GM12865 (cell line): ENCODE data around the gene YARS1.
"Not testable (repeated sequence)": the region's sequence is repeated elsewhere in the genome, so short reads cannot be mapped to it uniquely, and the experiment has no call there.

Experiments used
- DNase-seq: peaks from one replicate; pipeline ENCODE4 v3.0.0; 2010; ENCODE audit warnings: low read depth
- H3K4me3 ChIP-seq: 2 replicates; pipeline ENCODE4 v1.5.1; 2011; ENCODE audit warnings: mild to moderate bottlenecking, low read depth, low read length, control low read depth
- TF ChIP-seq, protein P1 (sequence below): IDR thresholded peaks from 2 replicates; pipeline ENCODE4 v1.5.1; 2011; ENCODE audit warnings: low read length, control low read depth, low read depth, inconsistent platforms; ENCODE audit not compliant: insufficient read depth; ENCODE audit errors: missing control alignments

The YARS1 gene

DNA sequence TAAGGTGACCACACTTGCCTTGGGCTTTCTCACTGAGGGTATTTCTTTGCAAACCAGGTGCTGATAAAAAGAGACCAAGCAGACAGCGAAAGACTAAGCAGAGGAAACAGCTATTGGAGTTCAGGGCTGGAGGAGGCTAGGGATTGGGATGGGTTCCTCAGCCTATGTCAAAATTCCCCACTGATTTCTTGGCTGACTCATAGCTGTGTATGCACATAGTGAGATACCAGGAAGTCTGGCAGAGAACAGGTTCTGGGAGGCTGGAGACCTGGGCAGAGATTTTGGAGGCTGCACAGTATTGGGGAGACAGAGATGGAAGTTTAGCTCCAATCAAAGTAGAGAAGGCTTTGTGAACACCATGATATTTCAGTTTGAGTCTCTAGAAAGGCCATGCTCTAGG lies 25.3 kb downstream of the YARS1 start:
- no peak for DNase-seq
- TF ChIP-seq, protein P1, sequence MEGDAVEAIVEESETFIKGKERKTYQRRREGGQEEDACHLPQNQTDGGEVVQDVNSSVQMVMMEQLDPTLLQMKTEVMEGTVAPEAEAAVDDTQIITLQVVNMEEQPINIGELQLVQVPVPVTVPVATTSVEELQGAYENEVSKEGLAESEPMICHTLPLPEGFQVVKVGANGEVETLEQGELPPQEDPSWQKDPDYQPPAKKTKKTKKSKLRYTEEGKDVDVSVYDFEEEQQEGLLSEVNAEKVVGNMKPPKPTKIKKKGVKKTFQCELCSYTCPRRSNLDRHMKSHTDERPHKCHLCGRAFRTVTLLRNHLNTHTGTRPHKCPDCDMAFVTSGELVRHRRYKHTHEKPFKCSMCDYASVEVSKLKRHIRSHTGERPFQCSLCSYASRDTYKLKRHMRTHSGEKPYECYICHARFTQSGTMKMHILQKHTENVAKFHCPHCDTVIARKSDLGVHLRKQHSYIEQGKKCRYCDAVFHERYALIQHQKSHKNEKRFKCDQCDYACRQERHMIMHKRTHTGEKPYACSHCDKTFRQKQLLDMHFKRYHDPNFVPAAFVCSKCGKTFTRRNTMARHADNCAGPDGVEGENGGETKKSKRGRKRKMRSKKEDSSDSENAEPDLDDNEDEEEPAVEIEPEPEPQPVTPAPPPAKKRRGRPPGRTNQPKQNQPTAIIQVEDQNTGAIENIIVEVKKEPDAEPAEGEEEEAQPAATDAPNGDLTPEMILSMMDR, result no peak
- no peak overlapping the region for H3K4me3 ChIP-seq

DNA sequence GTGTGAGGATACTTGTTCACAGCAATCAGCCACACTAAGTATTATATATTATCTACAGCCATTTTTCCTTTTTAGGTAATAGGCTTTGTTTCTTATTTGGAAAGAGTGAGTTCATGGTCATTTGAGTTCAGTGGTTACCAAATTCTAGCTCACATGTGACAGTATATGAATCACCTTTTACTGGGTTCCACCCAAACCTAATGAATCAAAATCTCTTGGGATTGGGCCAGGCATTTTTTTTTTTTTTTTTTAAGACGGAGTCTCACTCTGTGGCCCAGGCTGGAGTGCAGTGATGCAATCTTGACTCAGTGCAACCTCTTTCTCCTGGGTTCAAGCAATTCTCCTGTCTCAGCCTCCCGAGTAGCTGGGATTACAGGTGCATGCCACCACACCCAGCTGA lies 27.8 kb downstream of the YARS1 start:
- H3K4me3 ChIP-seq, DNase-seq: not testable (repeated sequence)

DNA sequence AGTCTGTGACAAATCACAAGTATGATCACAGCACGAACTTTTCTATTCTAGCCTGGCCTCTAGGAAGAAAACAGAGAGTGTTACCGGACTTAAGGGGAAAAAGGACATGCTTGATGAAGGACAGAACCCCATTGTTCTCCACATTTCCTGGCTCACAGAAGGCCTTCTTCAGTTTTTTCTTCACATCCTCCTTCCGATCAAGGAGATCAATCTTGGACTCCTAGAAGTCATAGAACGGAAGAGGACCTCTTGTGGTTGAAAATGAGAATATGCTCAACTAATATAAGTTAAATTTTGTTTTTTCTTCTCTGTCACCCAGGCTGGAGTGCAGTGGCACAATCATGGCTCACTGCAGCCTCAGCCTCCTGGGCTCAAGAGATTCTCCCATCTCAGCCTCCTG lies 30.3 kb downstream of the YARS1 start:
- DNase-seq, result peak; percentile 63

DNA sequence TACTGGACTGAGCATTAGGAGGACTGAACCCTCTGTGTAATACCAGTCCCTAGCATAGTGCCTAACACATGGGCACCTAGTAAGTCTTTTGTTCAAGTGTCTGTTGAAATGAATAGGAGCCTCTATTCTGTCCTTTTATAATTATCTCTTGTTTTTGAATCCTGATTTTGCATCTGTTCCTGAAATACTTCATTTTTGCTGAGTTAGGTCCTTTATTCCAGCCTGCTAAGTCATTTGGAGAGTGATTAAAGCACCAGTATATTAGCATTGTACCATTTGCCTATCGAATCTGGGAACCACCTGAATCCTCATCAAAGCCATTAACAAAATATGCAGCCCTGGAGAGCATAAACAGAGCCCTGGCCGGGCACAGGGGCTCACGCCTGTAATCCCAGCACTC lies 32.3 kb downstream of the YARS1 start:
- DNase-seq, result no peak
- TF ChIP-seq, protein P1, result no peak
- no peak overlapping the region for H3K4me3 ChIP-seq

More for the DNA sequence above, 30.3 kb downstream of the YARS1 start:
- TF ChIP-seq, protein P1, result peak; percentile 27
- H3K4me3 ChIP-seq, result no peak overlapping the region

DNA sequence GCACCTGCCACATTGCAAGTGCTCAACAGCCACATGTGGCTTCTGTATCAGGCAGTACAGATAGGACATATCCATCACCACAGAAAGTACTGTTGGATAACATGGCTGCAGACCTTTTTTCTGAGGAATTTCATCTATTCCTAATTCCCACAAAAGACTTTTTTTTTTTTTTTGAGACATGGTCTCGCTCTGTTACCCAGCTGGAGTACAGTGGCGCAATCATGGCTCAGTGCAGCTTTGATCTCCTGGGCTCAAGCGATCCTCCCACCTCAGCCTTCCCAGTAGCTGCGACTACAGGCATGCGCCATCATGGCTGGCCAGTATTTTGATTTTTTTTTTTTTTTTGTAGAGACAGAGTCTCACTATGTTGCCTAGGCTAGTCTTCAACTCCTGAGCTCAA lies 33.3 kb downstream of the YARS1 start:
- no peak overlapping the region for H3K4me3 ChIP-seq
- TF ChIP-seq, protein P1, result no peak
- no peak for DNase-seq

DNA sequence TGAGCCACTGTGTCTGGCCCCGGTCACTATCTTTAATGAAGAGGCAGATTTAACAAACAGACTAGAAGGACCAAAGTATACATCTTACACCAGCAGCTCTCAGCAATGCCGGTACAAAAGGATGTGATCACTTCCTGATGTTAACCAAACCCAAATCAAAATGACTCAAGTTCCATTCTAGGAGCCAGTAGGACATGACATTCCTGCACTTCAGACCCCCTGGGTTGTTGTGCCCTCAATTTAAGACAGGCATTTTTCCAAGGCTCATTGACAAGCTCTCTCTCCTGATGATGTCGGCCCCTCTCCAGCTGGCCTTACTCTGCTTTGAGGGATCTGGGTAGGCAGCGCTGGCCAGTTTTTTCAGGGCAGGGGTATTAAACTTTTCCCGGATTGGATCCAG lies 35.1 kb downstream of the YARS1 start:
- no peak overlapping the region for H3K4me3 ChIP-seq
- no peak for DNase-seq
- TF ChIP-seq, protein P1, result no peak

DNA sequence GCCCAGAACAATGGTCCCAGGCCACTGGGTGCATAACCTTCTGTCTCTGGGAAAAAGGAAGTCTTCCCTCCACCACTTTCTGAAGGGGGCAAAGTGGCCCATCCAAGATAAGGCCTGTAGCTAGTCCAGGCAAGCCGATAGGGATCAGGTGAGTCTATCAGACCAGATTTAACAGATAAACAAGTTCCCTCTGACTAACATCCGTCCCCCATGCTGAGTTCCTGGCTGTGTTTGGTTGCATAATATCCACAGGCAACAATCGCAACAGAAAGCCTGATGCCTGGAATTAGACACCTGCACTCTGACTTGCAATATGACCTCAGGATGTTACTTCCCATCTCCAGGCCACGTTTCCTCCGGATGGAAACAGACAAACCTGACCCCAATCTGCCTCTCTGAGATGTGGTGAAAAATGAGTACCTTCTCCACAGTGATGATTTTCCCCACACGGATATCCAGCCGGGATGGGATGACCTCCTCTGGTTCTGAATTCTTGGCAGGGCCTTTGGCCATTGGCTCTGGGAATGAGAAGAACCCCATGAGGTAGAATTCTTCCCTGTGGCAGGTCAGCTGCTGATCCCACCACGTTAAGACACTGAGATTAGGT lies 36.4 kb downstream of the YARS1 start:
- TF ChIP-seq, protein P1, result no peak
- H3K4me3 ChIP-seq, result no peak overlapping the region
- no peak for DNase-seq
